GM21367 (cell line): ENCODE results near the gene CDCA8.

Source experiments
- ATAC-seq: cut with Tn5 transposase; IDR thresholded peaks from one replicate; pipeline ENCODE4 v1.9.1; 2021; ENCODE audit not compliant: unreplicated experiment

The CDCA8 gene

DNA sequence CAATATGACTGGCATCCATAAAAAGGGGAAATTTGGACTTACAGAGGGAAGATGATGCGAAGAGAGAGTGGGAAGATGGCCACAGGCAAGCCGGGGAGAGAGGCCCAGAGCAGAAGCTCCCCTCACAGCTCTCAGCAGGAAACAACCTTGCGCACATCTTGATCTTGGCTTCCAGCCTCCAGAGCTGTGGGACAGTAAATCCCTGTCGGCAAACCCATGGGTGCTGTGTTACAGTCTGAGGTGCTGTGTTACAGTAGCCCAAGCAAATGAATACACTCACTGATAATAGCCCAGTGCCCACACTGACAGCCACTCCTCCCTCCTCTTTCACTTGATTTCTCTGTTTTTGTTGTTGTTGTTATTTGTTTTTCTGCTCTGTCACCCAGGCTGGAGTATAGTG, 22.4 kb downstream of the CDCA8 start:
- ATAC-seq, result no peak

DNA sequence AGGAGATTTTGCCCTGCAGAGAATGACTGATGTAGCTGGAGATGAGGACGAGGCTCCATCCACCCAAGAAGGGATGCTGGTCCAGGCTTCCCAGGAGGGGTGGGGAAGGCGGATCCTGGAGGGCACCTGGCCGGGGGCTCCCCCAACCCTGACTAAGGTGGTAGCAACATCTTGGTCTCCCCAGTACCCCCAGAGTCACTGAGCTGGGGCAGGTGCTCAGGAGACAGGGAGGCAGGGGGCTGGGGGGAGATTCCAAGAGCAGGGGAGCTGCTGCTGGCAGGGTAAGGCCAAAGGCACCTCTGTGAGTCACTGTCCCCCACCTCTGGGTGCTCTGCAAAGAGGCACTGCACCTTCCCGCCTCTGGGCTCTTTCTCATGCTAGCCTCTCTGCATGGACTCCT, 24.0 kb downstream of the CDCA8 start:
- no peak for ATAC-seq

DNA sequence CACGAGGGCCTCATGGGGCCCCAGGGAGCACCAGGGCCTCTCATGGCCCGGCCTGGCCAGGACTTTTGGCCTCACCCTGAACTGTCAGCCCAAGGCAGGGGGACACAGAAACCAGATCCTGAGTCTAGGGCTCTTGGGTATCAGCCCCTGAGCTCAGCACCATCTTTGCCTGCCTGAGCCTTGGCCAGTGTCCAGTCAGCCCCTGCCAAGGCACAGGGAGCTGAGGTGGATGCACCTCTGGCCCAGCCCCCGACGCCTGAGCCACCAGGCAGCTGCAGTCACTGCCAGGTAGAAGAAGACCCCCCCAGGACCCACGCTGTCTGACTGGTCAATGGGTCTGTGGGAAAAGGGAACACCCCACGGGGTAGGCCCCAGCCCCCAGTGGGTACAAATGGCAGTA, 25.3 kb downstream of the CDCA8 start:
- ATAC-seq, result no peak

DNA sequence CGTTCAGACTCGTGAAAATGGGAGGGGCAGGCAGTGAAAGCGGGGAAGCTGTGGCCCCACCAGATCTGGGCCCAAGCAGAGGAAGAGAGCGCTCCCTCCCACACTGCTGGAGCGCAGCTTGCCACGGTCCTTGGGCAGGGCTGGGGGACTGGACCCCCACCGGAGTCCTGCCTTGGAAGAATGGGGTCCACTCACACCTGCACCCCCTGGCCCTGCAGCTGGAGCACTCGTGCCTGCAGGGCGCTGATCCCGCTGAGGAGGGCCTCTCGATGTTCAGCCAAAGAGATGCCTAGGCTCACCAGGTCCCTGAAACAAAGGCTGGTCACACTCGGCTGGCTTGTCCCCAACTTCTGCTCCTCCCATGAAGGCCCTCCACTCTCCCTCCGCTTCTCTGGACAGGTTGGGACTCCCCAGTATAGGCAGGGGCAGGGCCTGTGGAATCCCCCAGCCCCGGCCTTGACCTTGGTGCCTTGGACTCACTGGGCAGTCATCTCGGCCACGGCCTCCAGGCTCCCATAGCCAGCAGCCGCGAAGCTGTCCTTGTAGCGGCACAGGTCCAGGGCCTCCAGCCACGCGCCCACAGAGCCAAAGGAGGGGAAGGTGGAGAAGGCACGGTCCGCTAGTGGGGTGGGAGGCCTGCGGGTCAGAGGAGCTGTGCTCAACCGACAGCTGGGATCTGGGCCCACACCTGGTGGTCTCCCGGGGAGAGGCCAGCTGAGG, 26.0 kb downstream of the CDCA8 start:
- no peak for ATAC-seq

DNA sequence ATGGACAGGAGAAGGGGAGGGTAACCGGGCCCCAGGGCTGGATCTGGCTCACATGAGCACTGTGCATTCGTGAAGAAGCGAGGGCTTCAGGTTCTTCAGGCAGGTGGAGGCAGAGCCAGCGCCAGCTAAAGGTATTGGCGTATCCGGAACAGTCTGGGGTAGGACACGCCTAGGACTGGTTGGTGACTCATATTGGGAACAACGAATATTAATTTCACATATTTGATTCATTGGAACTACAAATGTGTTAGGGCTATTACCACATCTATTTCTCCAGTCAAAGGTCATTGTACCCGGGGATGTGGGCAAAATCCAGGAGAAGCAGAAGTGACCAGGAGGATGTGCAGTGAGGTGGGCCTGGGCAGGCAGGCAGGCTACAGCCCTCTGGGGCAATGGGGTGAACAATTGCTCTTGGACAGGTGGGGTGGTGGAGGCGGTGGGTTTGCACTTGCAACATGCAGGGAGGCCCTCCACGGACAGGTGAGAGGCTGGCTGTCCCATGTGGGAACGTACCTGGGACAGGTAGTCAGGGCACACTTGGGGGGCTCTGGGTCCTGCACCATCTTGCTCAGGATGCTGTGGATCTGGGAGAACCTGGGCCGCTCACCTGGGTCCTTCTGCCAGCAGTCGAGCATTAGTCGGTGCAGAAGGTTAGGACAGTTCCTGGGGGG, 26.7 kb downstream of the CDCA8 start:
- no peak for ATAC-seq

DNA sequence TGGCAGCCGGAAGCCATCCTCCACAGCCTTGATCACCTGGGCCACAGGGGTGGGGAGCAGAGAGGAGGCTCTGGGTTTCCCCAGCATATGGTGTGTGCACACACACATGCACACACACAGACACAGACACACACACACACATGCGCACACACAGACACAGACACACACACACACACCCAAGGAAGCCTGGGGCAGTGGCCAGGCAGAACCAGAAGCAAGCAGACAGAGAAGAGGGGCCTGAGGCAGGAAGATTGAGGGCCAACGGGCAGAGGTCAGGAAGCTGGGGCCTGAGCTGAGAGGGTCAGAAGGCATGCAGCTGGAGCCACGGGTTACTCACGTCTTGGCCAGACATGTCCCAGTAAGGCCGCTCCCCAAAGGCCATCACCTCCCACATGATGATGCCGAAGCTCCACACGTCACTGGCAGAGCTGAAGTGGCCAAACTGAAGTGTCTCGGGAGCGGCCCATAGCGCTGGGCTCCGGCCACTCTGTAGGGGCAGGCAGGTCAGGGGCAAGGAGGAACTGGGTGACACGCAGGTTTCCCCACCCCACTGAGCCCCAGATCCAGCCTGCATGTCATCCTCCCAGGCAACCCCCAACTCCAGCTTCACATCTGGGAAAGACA, 27.4 kb downstream of the CDCA8 start:
- ATAC-seq, result no peak

DNA sequence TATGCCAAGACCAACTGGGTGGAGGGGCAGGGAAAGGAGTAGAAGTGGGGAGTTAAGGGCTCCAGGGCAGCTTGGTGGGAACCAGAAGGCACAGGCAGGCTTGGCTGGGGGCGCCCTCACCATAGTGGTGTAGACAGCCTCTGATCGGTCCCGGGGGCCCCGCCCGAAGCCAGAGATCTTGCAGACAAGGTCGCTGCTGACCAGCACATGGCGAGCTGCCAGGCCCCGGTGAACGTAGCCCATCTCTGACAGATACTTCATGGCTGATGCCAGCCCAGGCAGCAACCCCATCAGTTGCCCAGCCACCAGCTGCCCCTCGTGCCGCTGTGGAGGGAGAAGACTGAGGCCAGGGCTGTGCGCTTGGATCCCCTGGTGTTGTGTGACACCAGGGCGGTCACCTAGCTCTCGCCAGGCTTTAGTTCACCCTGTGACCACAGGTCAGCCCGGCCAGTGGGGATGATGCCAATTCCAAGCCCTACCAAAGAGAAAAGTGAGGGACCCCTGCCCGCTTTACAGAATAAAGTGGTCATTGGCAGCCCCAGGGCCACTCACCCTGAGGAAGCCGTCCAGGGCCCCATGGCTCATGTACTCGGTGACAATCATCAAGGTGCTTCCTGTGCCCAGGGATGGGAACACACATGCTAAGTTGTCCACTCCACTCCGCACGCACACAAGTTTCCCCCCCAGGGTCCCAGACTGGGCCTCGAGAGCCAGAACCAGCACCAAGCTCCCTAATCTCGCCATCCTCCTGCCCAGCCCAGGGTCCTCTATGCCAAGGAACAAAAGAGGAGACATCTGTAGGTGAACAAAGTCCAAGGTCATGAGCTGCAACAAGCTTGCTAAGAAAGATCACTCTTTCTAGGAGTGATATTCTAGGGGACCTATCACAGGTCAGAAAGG, 28.2 kb downstream of the CDCA8 start:
- ATAC-seq, result no peak

DNA sequence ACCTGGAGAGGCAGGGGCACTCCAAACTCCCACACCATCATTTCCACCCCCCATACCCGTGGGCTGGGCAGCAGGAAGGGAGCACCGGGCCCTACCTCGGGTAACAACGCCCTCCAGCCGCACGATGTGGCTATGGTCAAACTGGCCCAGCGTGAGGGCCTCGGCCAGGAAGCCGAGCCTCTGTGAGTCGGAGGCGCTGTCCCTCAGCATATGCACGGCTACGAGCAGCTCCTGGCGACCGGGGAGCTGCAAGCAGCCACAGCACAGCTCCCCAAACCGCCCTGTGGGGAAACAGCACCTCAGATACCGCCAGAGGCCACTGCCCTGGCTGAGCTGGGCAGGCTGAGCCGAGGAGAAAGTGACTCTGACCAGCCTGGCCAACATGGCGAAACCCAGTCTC, 29.2 kb downstream of the CDCA8 start:
- ATAC-seq, result no peak

DNA sequence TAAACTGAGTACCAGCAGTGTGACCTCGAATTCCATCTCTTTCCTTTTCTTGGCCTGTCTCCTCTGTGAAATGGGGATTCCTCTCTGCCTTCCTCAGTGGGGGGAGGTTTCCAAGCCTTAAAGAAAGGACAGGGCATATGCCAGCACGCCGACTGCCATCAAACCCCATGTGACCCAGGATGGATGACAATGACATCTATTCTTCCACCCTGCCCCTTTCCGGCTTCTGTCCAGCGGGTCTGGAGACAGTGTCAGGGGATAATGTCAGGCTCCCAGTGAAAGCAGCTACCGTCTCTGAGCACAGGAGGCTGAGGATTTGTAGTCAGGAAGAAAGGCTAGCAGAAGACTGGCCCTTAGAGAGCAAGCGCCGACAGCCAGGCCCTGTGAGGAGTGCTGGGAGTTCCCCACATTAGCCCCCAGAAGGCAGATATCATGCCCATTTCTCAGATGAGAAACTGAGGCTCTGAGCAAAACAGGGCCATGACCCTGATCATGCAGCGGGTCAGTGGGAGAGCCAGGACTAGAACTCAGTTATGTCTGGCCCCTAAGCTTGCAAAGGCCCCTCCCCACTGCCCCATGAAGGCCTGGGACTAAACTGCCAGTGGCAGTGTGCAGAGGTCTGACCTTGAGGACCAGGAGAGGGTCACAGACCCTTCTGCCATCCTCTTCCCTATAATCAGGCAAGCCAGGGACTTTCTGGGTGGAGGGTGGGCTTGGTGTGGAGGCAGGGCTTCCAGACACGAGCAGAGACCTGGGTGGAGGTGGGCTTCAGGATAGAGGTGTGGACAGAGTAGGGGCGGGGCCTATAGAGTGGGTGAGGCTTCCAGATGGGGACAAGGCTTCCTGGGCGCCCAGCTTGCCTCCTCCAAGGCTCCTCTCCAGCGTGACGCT, 30.1 kb downstream of the CDCA8 start:
- no peak for ATAC-seq

DNA sequence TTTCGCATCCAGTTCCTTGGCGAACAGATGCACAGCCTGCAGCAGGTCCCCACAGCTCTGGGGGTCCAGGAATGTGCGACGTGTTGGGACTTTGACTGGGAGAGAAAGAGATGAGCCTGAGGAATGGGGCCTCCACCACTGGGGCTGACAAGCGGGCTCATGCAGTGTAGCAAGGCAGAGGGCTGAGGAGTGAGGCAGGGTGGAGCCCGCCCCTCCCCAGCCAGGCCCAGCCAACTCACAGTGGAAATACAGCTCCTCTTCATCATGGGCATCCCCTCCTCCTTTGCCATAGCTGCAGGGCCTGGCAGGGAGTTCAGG, 30.7 kb downstream of the CDCA8 start:
- no peak for ATAC-seq

DNA sequence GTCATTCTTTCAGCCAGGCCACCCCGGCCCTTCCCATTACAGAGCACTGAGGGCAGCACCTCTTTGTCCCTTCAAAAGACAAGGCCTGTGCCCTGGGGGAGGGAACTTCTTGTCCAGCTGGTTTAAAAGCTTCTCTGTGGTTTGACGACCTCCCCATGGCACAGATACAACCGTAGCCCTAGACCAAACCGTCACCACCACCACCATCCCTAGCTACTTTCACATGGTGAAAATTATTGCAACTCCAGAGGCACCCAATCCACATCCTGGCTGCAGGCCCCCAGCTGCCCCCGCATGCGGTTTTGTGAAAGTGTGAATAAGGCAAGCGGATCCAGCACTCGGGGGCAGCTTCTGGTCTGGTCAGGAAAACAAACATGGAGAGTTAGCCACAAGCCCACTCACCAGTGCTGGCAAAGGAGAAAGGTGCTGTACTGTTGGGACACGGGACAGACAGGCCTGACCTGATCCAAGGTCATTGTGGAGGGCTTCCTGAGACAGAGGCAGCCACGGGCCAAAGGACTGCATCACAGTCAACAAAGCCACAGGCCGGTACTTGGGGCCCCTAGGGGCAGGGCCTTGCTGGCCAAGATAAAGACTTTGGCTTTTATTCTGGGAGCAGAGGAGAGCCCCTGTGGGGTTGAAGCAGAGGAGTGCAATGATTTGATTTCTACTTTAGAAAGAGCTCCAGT, 31.2 kb downstream of the CDCA8 start:
- ATAC-seq, result no peak

DNA sequence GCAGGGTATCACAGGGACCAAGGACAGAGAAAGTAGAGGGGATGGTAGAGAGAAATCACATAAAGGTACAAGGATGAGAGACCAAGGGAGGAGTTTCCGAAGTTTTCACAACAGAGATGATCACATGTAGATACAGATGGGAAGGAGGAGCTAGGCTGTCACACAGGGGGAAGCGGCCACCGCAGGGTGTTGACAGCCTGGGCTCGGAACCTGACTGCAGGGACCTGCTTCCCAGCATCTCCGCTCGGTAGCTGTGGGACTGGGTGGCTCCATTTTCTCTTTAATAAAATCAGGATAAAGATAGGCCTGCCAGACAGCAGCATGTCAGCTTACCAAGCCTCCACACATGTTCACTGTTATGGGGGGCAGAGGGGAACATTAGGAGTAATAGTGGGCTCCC, 32.3 kb downstream of the CDCA8 start:
- ATAC-seq, result no peak

DNA sequence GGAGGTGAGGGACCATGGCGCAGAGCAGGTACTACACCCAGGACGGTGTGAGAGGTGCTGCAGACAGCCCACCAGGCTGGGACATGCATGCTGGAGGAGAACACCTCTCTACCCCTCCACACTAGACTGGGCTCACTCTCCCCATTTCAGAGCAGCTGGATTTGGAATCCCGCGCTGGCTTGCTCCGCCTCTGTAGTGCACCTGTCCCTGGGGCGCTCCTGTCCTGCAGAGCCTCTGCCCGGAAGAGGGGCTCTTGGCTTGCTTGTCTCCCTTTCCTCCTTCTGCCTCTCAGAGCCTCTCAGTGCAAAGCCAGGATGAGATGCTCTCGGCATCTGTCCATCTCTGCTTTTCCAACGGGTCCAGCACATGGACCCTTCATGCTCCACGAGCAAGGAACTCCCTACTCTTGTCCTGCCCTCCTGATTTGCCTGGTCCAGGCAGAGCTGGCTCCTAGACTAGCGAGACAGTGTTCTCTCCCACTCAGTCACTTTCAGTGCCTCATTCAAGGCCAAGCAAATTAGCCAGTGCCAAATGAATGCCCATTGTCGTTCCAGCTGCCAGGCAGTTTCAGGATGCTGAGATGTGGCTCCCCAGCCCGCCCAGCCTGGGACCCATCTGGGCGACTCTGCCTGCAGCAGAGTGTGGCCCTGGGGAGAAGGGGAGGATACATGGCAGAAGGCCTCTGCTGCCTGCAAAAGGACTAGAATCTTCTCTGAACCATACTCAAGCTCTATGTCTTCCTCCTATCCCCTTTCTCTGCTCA, 33.7 kb downstream of the CDCA8 start:
- no peak for ATAC-seq

DNA sequence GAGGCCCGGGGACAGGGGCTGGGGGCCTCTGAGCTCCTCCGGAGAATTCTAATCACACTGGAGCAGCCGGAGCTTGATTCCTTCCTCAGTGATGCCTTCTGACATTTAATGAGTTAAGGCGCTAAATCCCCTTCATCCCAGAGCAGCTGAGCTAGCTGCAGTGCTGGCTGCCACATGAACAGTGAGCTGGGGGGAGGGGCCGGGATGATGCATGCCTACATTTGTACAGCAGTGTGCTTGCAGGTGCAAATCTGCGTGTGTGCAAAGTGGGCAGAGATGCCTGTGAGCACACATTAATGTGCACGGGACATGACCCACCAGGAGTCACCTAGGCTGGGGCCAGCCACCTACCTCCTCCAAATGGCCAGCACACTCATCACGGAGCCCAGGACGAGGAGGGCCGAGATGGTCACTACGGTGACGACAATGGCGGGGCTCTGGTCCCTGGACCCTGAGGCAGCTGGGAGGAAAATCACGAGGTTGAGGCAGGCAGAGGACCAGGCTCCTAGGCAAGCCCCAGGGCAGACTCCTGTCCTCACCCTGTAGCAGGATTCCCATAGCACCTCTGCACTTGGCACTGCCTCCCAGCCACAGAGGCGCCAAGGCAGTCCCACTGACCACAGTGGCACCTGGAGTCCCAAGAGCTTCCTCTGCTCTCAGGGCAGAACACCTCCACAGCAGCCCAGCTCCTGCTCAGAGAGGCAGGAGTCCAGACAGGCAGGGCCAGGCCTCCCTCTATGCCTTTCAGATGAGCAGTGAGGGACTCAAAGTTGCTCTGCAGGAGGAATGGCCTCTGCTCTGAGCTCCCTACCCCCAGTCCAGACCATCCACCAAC, 34.7 kb downstream of the CDCA8 start:
- no peak for ATAC-seq

DNA sequence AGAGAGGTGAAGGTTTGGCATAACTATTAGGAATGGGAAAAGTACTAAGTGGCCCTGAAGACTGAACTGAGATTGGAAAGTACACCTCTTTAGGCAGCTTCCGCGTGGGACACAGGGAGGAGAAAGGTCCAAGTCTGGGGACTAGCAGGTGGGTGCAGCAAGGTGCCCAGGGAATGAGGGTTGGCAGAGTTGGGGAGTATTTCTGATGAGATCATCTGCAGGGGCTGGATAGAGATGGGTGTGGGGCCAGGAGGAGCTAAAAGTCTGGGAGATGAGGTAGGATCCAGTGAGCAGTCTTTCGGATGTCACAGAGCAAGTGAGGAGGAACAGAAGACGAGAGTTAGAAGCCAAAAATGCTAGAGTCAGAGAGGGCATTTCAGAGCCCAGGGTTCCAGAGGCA, 36.1 kb downstream of the CDCA8 start:
- ATAC-seq, result no peak

DNA sequence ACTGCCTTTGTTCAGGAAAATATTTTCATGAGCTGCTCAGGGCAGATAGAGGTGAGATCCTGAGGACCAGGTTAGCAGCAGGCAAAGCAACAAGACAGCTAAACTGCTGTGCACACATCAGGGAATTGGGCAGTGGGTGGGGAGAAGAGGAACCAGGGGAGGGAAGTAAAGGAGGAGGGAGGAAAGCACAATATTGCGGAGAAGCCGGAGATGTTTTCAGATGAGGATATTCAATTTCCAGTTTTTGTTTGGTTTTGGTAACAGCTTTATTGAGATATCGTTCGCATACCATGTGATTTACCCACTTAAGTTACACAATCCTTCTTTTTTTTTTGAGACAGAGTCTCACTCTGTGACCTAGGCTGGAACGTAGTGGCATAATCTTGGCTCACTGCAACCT, 38.1 kb downstream of the CDCA8 start:
- no peak for ATAC-seq

DNA sequence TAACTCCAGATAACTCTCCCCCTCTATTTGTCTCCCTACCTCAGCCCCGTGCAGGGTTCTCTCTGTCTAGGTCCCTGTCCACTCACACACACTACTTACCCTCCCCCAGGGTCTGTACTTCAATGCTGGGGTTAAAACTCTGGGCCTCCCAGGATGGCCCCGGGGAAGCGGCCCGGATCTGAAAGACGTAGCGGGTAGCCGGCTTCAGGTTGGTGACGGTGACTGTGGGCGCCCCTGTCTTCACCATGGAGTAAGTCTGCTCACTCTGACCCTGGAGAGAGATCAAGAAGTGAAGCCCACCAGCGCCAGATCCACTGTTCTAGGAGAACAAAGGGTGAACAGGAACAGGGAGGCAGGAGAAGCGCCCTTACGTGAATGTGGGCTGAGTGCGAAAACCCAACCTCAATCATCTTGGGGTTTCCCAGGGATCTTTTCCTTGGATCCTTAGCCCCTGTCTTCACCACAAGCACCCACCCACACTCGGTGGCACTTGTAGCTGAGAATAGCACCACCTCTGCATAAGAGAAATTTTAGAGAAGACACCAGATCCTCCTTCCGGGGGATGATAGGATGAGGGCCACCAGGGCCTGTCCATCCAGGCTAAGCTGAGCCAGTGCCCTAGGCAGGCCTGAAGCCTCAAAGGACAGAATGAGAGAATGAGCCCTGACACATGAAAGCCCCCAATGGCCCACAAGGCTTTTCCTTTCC, 39.1 kb downstream of the CDCA8 start:
- ATAC-seq, result no peak
